Cortex of kidney (tissue), 1 donor: Measurements from ENCODE around the gene PI4K2B.
A peak's percentile ranks its signal among the peaks of the same experiment; 100 is the strongest.
"Not testable (repeated sequence)": the region's sequence is repeated elsewhere in the genome, so short reads cannot be mapped to it uniquely, and the experiment has no call there.

Experiments used
- DNase-seq: peaks from one replicate; lab custom pipeline; 2025; lab: John Stamatoyannopoulos, UW

PI4K2B gene

DNA sequence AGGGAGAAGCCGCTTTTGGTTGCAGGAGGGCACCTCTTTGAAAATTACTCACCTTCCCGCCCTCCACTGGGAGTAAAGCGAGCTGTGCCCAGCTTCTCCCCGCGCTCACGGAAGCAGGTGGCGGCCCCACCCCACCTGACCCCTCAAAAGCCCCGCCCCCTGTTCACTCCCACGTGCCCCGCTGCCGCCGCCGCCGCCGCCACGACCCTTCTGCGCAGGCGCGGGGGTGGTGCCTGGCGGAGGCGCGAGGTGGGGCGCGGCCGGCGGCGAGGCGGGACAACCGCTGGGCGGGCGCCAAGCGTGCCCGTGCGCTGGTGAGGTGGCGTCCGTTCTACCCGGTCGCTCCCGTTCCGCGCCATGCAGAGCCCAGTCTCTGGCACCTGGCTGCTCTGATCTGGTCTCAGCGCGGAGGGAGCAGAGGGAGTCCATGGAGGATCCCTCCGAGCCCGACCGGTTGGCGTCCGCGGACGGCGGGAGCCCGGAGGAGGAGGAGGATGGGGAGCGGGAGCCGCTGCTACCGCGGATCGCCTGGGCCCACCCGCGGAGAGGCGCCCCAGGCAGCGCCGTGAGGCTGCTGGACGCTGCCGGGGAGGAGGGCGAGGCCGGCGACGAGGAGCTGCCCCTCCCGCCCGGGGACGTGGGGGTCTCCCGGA lies at the start of gene PI4K2B:
Gene PI4K2B (plus strand): TSS at position 297 of the 653 bp plus-strand sequence. CDS start 131 bp downstream, at position 428.
- peak; percentile 47 for DNase-seq

- no peak for DNase-seq
These were observed 49.8 kb upstream of the PI4K2B start for GRCh38 chr4:25184056-25184455.

- no peak for DNase-seq
These were observed 43.4 kb upstream of the PI4K2B start for GRCh38 chr4:25190407-25190806.

- no peak for DNase-seq
These were observed 35.1 kb upstream of the PI4K2B start for GRCh38 chr4:25198713-25199112.

DNA sequence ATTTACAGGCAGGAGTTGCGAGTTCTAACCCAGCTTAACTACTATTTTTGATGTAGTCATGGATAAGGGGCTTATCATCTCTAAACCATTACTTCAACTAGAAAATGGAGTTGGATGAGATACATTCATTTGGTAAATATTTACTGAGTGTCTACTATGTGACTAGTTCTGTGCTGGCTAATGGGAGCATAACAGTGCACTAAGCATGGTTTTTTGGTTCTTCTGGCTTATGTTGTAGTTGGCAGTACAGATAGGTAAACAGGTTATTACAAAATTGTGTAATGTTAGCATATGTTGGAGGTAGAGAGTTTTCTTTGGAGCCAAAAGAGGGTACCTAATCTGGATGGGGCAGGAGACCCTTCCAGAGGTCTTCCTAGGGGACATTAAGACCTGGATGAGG lies 25.8 kb upstream of the PI4K2B start:
- no peak for DNase-seq

DNA sequence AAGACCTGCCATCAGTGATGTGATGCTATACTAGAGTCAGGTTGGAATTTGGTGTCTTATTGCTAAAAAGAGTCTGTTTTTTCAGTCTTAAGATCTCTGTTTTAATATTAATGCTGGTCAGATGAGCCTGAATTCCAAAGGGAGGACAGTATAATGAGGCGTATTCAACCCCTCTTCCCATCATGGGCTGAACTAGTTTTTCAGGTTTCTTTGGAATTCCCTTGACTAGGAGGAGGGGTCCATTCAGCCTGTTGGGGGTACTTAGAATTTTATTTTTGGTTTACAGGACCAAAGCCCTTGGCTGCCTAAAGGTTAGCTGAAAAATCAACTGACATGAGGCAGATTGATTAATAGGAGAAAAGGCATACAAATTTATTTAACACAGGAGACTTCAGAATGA lies 24.1 kb upstream of the PI4K2B start:
- no peak for DNase-seq

DNA sequence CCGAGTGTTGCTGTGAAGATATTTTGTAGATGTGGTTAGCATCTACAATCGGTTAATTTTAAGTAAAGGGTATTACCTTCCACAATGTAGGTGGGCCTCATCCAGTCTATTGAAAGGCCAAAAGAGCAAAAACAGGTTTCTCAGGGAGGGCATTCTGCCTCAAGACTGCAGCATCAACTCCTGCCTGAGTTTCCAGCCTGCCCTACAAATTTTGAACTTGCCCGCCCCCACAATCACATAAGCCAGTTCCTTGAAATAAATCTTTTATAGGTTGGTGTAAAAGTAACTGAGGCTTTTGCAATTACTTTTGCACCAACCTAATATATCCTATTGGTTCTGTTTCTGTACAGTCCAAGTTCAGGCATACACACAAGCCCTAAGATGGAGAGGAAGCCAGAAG lies 22.1 kb upstream of the PI4K2B start:
- DNase-seq: no peak

GRCh38 chr4:25212822-25213221 lies 21.0 kb upstream of the PI4K2B start:
- no peak for DNase-seq

DNA sequence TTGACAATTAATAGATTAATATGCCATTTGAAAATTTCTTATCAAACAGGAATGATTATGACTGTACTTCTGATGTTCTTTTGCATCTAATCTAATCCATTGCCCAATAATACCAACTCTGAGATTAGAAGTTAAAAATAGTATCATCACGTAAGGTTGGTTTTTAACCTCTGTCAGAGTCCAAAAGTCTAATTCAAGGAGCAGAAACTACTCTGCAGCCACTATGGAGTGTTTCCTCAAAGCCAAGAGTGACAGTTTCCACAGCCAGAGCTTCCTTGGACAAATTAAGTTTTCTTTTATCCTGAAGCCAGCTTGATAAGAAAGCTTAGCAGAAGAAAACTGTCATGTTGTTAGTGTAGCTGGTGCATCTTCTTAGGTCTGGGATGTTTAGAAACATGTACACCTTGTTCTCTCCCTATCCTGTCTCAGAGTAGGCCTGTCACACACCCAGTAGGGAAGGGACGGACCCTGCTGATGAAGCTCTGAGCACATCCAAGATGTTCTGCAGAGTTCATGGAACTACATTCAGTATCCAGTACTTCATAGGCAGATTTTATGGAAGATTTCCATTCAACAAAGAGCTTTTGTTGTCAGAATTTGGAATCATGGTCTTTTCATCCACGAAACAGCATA lies 20.4 kb upstream of the PI4K2B start:
- no peak for DNase-seq

GRCh38 chr4:25214750-25215149 lies 19.1 kb upstream of the PI4K2B start:
- DNase-seq: not testable (repeated sequence)

DNA sequence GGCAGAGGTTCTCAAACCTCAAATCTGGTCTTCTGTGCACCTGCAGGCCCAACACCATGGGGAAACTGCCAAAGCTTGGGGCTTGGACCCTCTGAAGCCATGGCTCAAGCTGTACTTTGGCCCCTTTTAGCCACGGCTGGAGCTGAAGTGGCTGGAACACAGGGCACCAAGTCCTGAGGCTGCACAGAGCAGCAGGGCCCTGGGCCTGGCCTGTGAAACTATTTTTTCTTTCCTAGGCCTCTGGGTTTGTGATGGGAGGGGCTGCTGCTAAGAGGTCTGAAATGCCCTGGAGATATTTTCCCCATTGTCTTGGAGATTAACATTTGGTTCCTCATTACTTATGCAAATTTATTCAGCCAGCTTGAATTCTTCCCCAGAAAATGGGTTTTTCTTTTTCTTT lies 18.3 kb upstream of the PI4K2B start:
- DNase-seq: no peak

- DNase-seq: no peak
These were observed 12.5 kb upstream of the PI4K2B start for GRCh38 chr4:25221377-25221776.

GRCh38 chr4:25223802-25224375 lies 9.9 kb upstream of the PI4K2B start:
- no peak for DNase-seq

DNA sequence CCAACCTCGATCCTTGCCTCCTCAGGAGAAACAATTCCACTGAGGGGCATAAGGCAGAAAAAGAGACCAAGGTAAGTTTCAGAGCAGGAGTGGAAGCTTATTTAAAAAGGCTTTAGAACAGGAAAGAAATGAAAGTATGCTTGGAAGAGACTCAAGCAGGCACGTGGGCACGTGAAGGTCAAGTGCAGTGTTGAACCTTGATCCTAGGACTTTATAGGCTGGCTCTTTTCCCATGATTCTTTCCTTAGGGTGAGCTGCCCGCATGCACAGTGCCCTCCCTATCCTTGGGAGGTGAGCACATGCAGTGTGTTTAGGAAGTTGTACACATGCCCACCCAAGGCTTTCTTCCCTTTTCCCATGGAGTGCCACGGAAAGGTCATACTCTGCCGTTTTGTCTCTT lies 4.0 kb upstream of the PI4K2B start:
- no peak for DNase-seq

DNA sequence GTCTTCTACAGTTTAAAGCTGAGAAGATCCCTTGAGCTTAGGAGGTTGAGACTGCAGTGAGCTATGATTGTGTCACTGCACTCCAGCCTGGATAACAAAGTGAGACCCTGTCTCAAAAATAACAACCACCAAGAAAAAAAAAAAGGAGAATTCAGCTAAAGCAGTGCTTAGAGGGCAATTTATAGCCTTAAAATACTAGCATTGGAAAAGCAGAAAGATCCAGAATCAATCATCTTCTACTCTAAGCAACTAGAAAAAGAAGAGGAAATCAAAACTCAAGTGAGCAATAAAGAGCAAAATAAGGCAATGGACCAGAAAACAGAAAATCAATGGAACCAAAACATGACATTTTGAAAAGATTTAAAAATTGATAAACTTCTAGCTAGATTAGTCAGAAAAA lies 639 bp upstream of the PI4K2B start:
- no peak for DNase-seq

- DNase-seq: no peak
These were observed 847 bp downstream of the PI4K2B start for GRCh38 chr4:25234390-25235370.

DNA sequence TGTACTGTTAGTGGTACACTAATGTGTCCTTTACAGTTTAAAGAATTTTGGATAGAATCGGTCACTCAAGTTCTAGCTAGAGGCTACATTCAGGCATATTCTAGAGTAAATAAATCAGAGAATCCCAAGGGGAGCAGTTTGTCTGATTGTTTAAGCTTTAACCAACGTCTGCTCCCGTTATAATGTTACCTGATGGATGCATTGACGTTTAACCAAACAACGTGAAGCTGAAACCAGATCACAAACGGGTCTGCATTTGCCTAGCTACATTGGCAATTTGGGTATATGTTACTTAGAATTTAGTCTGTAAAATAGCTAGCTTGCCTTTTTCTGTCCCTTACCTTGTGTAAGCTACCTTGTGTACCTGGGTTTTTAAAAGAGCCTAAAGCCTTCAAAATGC lies 1.6 kb downstream of the PI4K2B start:
- no peak for DNase-seq

DNA sequence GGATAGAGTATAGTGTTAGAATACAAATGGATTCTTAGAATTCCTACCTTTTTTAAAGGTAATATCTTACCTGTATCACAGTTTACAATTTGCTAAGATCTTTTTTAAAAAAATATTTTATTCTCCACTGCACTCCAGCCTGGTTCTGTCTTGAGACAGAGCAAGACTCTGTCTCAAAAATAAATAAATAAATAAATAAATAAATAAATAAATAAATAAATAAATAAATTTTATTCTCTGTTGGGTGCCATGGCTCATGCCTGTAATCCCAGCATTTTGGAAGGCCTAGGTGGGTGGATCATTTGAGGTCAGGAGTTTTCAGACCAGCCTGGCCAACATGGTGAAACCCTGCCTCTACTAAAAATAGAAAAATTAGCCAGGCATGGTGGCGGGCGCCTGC lies 2.2 kb downstream of the PI4K2B start:
- not testable (repeated sequence) for DNase-seq

- no peak for DNase-seq
These were observed 3.1 kb downstream of the PI4K2B start for GRCh38 chr4:25236971-25237370.

DNA sequence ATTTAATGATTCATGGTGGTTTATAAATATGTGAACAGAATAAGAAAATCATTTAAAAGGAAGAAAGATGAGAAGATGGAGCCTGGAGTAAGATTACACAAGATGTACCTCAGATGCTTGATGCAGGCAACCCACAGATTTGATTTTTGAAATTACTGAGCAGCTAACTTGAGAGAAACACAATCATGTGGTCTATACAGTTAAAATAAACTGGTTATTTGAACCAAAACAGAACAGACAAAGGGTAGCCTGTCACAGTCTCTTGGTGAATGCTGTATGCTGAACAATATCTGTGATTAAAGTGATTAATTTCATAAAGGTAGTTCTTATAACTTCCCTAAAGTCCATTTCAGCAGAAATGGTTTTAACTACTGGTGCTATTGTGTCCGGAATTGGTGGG lies 4.2 kb downstream of the PI4K2B start:
- no peak for DNase-seq

DNA sequence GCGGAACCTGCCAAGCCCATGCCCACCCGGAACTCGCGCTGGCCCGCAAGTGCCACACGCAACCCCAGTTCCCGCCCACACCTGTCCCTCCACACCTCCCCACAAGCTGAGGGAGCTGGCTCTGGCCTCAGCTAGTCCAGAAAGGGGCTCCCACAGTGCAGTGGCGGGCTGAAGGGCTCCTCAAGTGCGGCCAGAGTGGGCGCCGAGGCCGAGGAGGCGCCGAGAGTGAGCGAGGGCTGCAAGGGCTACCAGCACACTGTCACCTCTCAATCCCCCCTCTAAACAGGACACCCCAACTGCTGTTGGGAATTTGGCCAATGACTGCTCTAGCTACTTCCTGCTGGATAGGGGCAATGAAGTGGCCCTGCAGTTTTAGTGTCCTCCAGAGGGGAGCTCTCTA lies 5.7 kb downstream of the PI4K2B start:
- not testable (repeated sequence) for DNase-seq

GRCh38 chr4:25240754-25241210 lies 6.9 kb downstream of the PI4K2B start:
- not testable (repeated sequence) for DNase-seq
